SK-N-MC (cell line): ENCODE measurements around the gene TNFSF15.

Experiments
- EZH2 ChIP-seq: fragments of 200-600 bp; sonication (generic); IDR thresholded peaks from one replicate; pipeline ENCODE4 v1.6.1; 2017; ENCODE audit warnings: antibody characterized with exemption
- POLR2AphosphoS5 ChIP-seq: IDR thresholded peaks from 2 replicates; pipeline ENCODE4 v1.6.1; 2012; ENCODE audit warnings: mild to moderate bottlenecking, low read depth, low read length, borderline replicate concordance

- no peak for TF ChIP-seq POLR2AphosphoS5
- TF ChIP-seq EZH2: no peak
These were observed 70.1 kb downstream of the TNFSF15 start for GRCh38 chr9:114735704-114736103.
